Measurements from ENCODE around the gene STK4.

STK4 gene

GRCh38 chr20:45053430-45054351 lies 87.4 kb downstream of the STK4 start:
- no peak for TF ChIP-seq CTCF (conservative IDR thresholded peaks at IDR 0.05; ENCODE audit: control insufficient read depth, insufficient read depth, low read depth, low read length)
- DNase-seq (ENCODE audit: low read depth) = no peak
- H3K4me3 ChIP-seq (ENCODE audit: control insufficient read depth, low read depth, low read length) = no peak overlapping the region

GRCh38 chr20:45055056-45055455 lies 88.7 kb downstream of the STK4 start:
- TF ChIP-seq CTCF (conservative IDR thresholded peaks at IDR 0.05; ENCODE audit: control insufficient read depth, insufficient read depth, low read depth, low read length) = no peak
- no peak for DNase-seq (ENCODE audit: low read depth)
- no peak overlapping the region for H3K4me3 ChIP-seq (ENCODE audit: control insufficient read depth, low read depth, low read length)

- H3K4me3 ChIP-seq (ENCODE audit: control insufficient read depth, low read depth, low read length) = no peak overlapping the region
- TF ChIP-seq CTCF (conservative IDR thresholded peaks at IDR 0.05; ENCODE audit: control insufficient read depth, insufficient read depth, low read depth, low read length) = no peak
- no peak for DNase-seq (ENCODE audit: low read depth)
These were observed 90.3 kb downstream of the STK4 start for GRCh38 chr20:45056473-45057173.

- DNase-seq (ENCODE audit: low read depth) = no peak
- no peak overlapping the region for H3K4me3 ChIP-seq (ENCODE audit: control insufficient read depth, low read depth, low read length)
- no peak for TF ChIP-seq CTCF (conservative IDR thresholded peaks at IDR 0.05; ENCODE audit: control insufficient read depth, insufficient read depth, low read depth, low read length)
These were observed 92.0 kb downstream of the STK4 start for GRCh38 chr20:45058168-45058850.

- no peak overlapping the region for H3K4me3 ChIP-seq (ENCODE audit: control insufficient read depth, low read depth, low read length)
- peak; percentile 71 for DNase-seq (ENCODE audit: low read depth)
- TF ChIP-seq CTCF (conservative IDR thresholded peaks at IDR 0.05; ENCODE audit: control insufficient read depth, insufficient read depth, low read depth, low read length) = no peak
These were observed 92.9 kb downstream of the STK4 start for GRCh38 chr20:45059022-45059728.

GRCh38 chr20:45060294-45060693 lies 94.0 kb downstream of the STK4 start:
- no peak overlapping the region for H3K4me3 ChIP-seq (ENCODE audit: control insufficient read depth, low read depth, low read length)
- no peak for TF ChIP-seq CTCF (conservative IDR thresholded peaks at IDR 0.05; ENCODE audit: control insufficient read depth, insufficient read depth, low read depth, low read length)
- DNase-seq (ENCODE audit: low read depth) = no peak

Measured in fibroblast of mammary gland (primary cell).